ENCODE results near the gene PRDM10.
"Not testable (repeated sequence)": the region's sequence is repeated elsewhere in the genome, so short reads cannot be mapped to it uniquely, and the experiment has no call there.

GRCh38 chr11:129954703-129955102, 47.9 kb downstream of the PRDM10 start:
- not testable (repeated sequence) for TF ChIP-seq CTCF (conservative IDR thresholded peaks at IDR 0.05; ENCODE audit: low read depth, low read length); EZH2 (IDR thresholded peaks at IDR 0.05; ENCODE audit: borderline replicate concordance, low read depth, low read length, poor library complexity, severe bottlenecking)

All from A673 (cell line).